Parathyroid adenoma (tissue), 2 donors: ENCODE measurements around the gene ATRIP.

Experiments used
- H2AFZ ChIP-seq: fragments of 300-600 bp; sonication (generic); one replicate; pipeline ENCODE4 v1.7.0; 2017; ENCODE audit warnings: antibody characterized with exemption, mild to moderate bottlenecking
- H3K27ac ChIP-seq: fragments of 300-600 bp; sonication (generic); one replicate; pipeline ENCODE4 v1.7.0; 2017
- H3K27me3 ChIP-seq: fragments of 300-600 bp; sonication (generic); one replicate; pipeline ENCODE4 v1.7.0; 2017; ENCODE audit warnings: low read length; ENCODE audit not compliant: control insufficient read depth, insufficient read depth
- H3K36me3 ChIP-seq: fragments of 300-600 bp; sonication (generic); one replicate; pipeline ENCODE4 v1.7.0; 2017; ENCODE audit warnings: low read length; ENCODE audit not compliant: control insufficient read depth, insufficient read depth
- H3K4me1 ChIP-seq: fragments of 300-600 bp; sonication (generic); one replicate; pipeline ENCODE4 v1.7.0; 2017; ENCODE audit warnings: control low read depth
- H3K4me2 ChIP-seq: fragments of 300-600 bp; sonication (generic); one replicate; pipeline ENCODE4 v1.7.0; 2017; ENCODE audit warnings: low read length
- H3K4me3 ChIP-seq: fragments of 300-600 bp; sonication (generic); one replicate; pipeline ENCODE4 v1.7.0; 2017; ENCODE audit warnings: low read depth, low read length
- H3K79me2 ChIP-seq: fragments of 300-600 bp; sonication (generic); one replicate; pipeline ENCODE4 v1.7.0; 2017; ENCODE audit warnings: control low read depth
- H3K9ac ChIP-seq: fragments of 300-600 bp; sonication (generic); one replicate; pipeline ENCODE4 v1.7.0; 2017; ENCODE audit warnings: mild to moderate bottlenecking
- H3K9me3 ChIP-seq: fragments of 300-600 bp; sonication (generic); one replicate; pipeline ENCODE4 v1.7.0; 2017; ENCODE audit warnings: low read length; ENCODE audit not compliant: control insufficient read depth
- CTCF ChIP-seq: fragments of 300-600 bp; sonication (generic); IDR thresholded peaks from one replicate; pipeline ENCODE4 v1.7.0; 2017; ENCODE audit warnings: antibody characterized with exemption, mild to moderate bottlenecking
- donor health status: primary hyperparathyroidism.

The ATRIP gene

GRCh38 chr3:48416546-48416945 lies 30.0 kb upstream of the ATRIP start:
- Histone ChIP-seq H3K4me3 (no peak overlapping the region), H2AFZ (no peak overlapping the region), H3K9me3 (no peaks in the 10 kb centered on the region), H3K36me3 (no peaks in the 10 kb centered on the region), H3K27me3 (no peaks in the 10 kb centered on the region), H3K4me2 (no peak overlapping the region), H3K9ac (no peak overlapping the region), H3K4me1 (no peaks in the 10 kb centered on the region), H3K79me2 (no peaks in the 10 kb centered on the region), H3K27ac (no peak overlapping the region)
- TF ChIP-seq CTCF, result no peak

- TF ChIP-seq CTCF, result no peak
- Histone ChIP-seq H2AFZ (no peak overlapping the region), H3K4me2 (no peak overlapping the region), H3K79me2 (no peaks in the 10 kb centered on the region), H3K4me3 (no peak overlapping the region), H3K4me1 (no peaks in the 10 kb centered on the region), H3K27me3 (no peaks in the 10 kb centered on the region), H3K27ac (no peak overlapping the region), H3K9me3 (no peaks in the 10 kb centered on the region), H3K9ac (no peak overlapping the region), H3K36me3 (no peaks in the 10 kb centered on the region)
These were observed 28.9 kb upstream of the ATRIP start for GRCh38 chr3:48417529-48418108.

GRCh38 chr3:48418140-48418539 lies 28.4 kb upstream of the ATRIP start:
- H3K9me3 ChIP-seq, result no peaks in the 10 kb centered on the region
- H3K27ac ChIP-seq, result no peak overlapping the region
- TF ChIP-seq CTCF, result no peak
- H3K36me3 ChIP-seq, result no peaks in the 10 kb centered on the region
- no peaks in the 10 kb centered on the region for H3K27me3 ChIP-seq
- H3K4me3 ChIP-seq, result no peak overlapping the region
- no peak overlapping the region for H3K4me2 ChIP-seq
- no peaks in the 10 kb centered on the region for H3K4me1 ChIP-seq
- no peak overlapping the region for H3K9ac ChIP-seq
- H2AFZ ChIP-seq, result no peak overlapping the region
- no peaks in the 10 kb centered on the region for H3K79me2 ChIP-seq

GRCh38 chr3:48418651-48419050 lies 27.9 kb upstream of the ATRIP start:
- H3K9me3 ChIP-seq, result no peaks in the 10 kb centered on the region
- no peaks in the 10 kb centered on the region for H3K79me2 ChIP-seq
- H3K27me3 ChIP-seq, result no peaks in the 10 kb centered on the region
- no peak for TF ChIP-seq CTCF
- H3K4me2 ChIP-seq, result no peak overlapping the region
- no peak overlapping the region for H2AFZ ChIP-seq
- H3K4me1 ChIP-seq, result no peaks in the 10 kb centered on the region
- no peak overlapping the region for H3K4me3 ChIP-seq
- no peak overlapping the region for H3K27ac ChIP-seq
- H3K36me3 ChIP-seq, result no peaks in the 10 kb centered on the region
- no peak overlapping the region for H3K9ac ChIP-seq

GRCh38 chr3:48419149-48419548 lies 27.4 kb upstream of the ATRIP start:
- Histone ChIP-seq H3K27me3 (no peaks in the 10 kb centered on the region), H2AFZ (no peak overlapping the region), H3K4me1 (no peaks in the 10 kb centered on the region), H3K9ac (no peak overlapping the region), H3K4me3 (no peak overlapping the region), H3K79me2 (no peaks in the 10 kb centered on the region), H3K36me3 (no peaks in the 10 kb centered on the region), H3K9me3 (no peaks in the 10 kb centered on the region), H3K4me2 (no peak overlapping the region), H3K27ac (no peak overlapping the region)
- TF ChIP-seq CTCF, result no peak
